ENCODE data around the gene PIK3C2G. TPM values are rescaled to one million over a fixed set of nuclear protein-coding genes. Genes with fewer than 3 reads are reported as not detected.

The PIK3C2G gene
- total RNA-seq, 1 donor from 2014 or later, result not detected

DNA sequence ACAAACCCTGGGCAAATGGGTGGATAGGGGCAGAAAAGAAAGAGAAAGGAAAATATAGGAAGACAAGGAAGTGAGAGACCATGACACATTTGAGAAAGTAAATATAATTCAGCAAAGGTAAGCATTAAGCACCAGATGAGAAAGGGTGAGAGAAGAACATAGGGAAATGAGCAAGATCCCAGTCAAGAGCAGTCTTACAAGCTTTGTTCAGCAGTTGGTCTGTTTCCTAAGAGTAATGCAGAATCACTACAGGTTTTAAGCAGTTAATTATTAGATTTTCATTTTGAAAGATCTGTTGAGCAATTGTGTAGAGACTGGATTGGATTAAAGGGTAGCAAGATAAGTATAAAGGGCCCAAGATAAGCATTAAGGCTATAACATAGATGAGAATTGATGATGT is 330.2 kb downstream of the PIK3C2G start:
- no peak for TF ChIP-seq CTCF (IDR thresholded peaks at IDR 0.05)
- no peak overlapping the region for H3K27ac Mint-ChIP-seq (ENCODE audit: unreplicated experiment)
- peaks cover 6% of the 10 kb centered on the region for H3K4me1 Mint-ChIP-seq (ENCODE audit: low read depth)
- H3K9me3 Mint-ChIP-seq (ENCODE audit: low read depth), result peaks cover 25% of the 10 kb centered on the region
- no peak for DNase-seq (ENCODE audit: low spot score)
- H3K4me3 Mint-ChIP-seq (ENCODE audit: unreplicated experiment), result no peak overlapping the region
- H3K36me3 Mint-ChIP-seq (ENCODE audit: low read depth), result peaks cover 3% of the 10 kb centered on the region
- no peaks in the 10 kb centered on the region for H3K27me3 Mint-ChIP-seq (ENCODE audit: low read depth)

DNA sequence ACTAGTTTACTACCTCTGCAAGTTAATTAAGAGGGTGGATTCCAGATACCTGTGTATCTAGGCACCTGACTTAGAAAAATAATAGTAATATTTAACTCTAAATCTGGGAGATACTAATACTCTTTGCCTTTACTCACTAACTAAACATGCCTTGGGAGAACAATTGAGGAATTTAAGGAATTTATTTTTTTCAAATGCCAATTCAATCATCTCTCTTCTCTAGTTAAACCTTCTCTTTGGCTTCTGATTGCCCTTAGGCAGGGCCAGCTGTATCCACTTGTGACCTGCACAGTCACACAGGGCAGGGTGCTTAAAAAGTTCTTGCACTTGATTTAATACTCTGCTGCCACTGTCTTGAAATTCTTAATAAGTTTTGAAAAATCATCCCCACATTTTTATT is 334.1 kb downstream of the PIK3C2G start:
- DNase-seq (ENCODE audit: low spot score), result no peak
- peaks cover 6% of the 10 kb centered on the region for H3K4me1 Mint-ChIP-seq (ENCODE audit: low read depth)
- peaks cover 5% of the 10 kb centered on the region for H3K9me3 Mint-ChIP-seq (ENCODE audit: low read depth)
- no peaks in the 10 kb centered on the region for H3K27me3 Mint-ChIP-seq (ENCODE audit: low read depth)
- no peak overlapping the region for H3K4me3 Mint-ChIP-seq (ENCODE audit: unreplicated experiment)
- H3K36me3 Mint-ChIP-seq (ENCODE audit: low read depth), result no peaks in the 10 kb centered on the region
- no peak overlapping the region for H3K27ac Mint-ChIP-seq (ENCODE audit: unreplicated experiment)
- no peak for TF ChIP-seq CTCF (IDR thresholded peaks at IDR 0.05)

GRCh38 chr12:18601962-18602361 is 340.6 kb downstream of the PIK3C2G start:
- H3K27me3 Mint-ChIP-seq (ENCODE audit: low read depth), result no peaks in the 10 kb centered on the region
- no peak for TF ChIP-seq CTCF (IDR thresholded peaks at IDR 0.05)
- no peaks in the 10 kb centered on the region for H3K4me1 Mint-ChIP-seq (ENCODE audit: low read depth)
- peak; percentile 34 for DNase-seq (ENCODE audit: low spot score)
- no peak overlapping the region for H3K4me3 Mint-ChIP-seq (ENCODE audit: unreplicated experiment)
- H3K27ac Mint-ChIP-seq (ENCODE audit: unreplicated experiment), result no peak overlapping the region
- H3K9me3 Mint-ChIP-seq (ENCODE audit: low read depth), result peaks cover 10% of the 10 kb centered on the region
- peaks cover 3% of the 10 kb centered on the region for H3K36me3 Mint-ChIP-seq (ENCODE audit: low read depth)

- H3K4me1 Mint-ChIP-seq (ENCODE audit: low read depth), result peaks cover 7% of the 10 kb centered on the region
- no peaks in the 10 kb centered on the region for H3K36me3 Mint-ChIP-seq (ENCODE audit: low read depth)
- DNase-seq (ENCODE audit: low spot score), result no peak
- H3K4me3 Mint-ChIP-seq (ENCODE audit: unreplicated experiment), result no peak overlapping the region
- no peak overlapping the region for H3K27ac Mint-ChIP-seq (ENCODE audit: unreplicated experiment)
- H3K27me3 Mint-ChIP-seq (ENCODE audit: low read depth), result no peaks in the 10 kb centered on the region
- TF ChIP-seq CTCF (IDR thresholded peaks at IDR 0.05), result no peak
- H3K9me3 Mint-ChIP-seq (ENCODE audit: low read depth), result no peaks in the 10 kb centered on the region
Observed at GRCh38 chr12:18612971-18613370, 351.7 kb downstream of the PIK3C2G start.

DNA sequence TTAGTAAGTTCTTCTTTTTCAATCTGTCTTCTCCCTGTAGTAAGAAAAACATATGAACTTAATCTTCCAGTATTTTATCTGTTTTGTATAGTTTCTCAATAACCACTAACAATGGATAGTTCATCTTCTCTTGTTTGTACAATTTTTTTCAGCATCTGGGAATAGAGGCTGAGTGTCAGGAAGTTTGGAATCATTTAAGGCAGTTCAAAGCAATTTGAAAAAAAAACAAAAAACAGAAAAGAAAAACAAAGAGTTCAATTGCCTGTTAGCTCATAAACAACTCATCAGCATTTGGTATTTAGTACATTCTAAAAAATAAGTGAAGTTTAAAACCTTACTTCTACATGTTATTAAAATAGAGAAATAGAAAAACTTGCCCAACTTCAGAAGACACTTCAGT is 359.7 kb downstream of the PIK3C2G start:
- Mint-ChIP-seq H3K27ac (ENCODE audit: unreplicated experiment) (no peak overlapping the region), H3K4me1 (ENCODE audit: low read depth) (no peaks in the 10 kb centered on the region), H3K4me3 (ENCODE audit: unreplicated experiment) (no peak overlapping the region), H3K27me3 (ENCODE audit: low read depth) (no peaks in the 10 kb centered on the region), H3K9me3 (ENCODE audit: low read depth) (peaks cover 6% of the 10 kb centered on the region), H3K36me3 (ENCODE audit: low read depth) (no peaks in the 10 kb centered on the region)
- no peak for DNase-seq (ENCODE audit: low spot score)
- TF ChIP-seq CTCF (IDR thresholded peaks at IDR 0.05), result no peak
